SK-N-SH treated with all-trans-retinoic acid at 6 μM for 48 hours (cell line): ENCODE data around the gene BRD3.
"Not testable (repeated sequence)": the region's sequence is repeated elsewhere in the genome, so short reads cannot be mapped to it uniquely, and the experiment has no call there.

ENCODE experiments used
- ATAC-seq: fragments of 200-7000 bp; cut with Tn5 transposase; 3 replicates; pipeline ENCODE4 v1.9.1; 2020; ENCODE audit warnings: mild to moderate bottlenecking, moderate library complexity
- ARNTL ChIP-seq: fragments of 450-650 bp; formaldehyde crosslinking; IDR thresholded peaks from 2 replicates; pipeline ENCODE4 v1.5.0; 2020; ENCODE audit warnings: low read depth, mild to moderate bottlenecking, moderate library complexity, borderline replicate concordance
- CREB5 ChIP-seq: fragments of 250-450 bp; sonication (Bioruptor Pico); IDR thresholded peaks from 2 replicates; pipeline ENCODE4 v1.5.1; 2020; ENCODE audit warnings: low read depth, mild to moderate bottlenecking, moderate library complexity
- CSDC2 ChIP-seq: fragments of 250-450 bp; sonication (Bioruptor Pico); IDR thresholded peaks from 2 replicates; pipeline ENCODE4 v1.5.0; 2020; ENCODE audit warnings: mild to moderate bottlenecking, moderate library complexity
- CSRNP3 ChIP-seq: fragments of 250-450 bp; sonication (Bioruptor Pico); IDR thresholded peaks from 2 replicates; pipeline ENCODE4 v1.5.1; 2021; ENCODE audit warnings: mild to moderate bottlenecking, moderate library complexity
- ESRRG ChIP-seq: fragments of 250-450 bp; sonication (Bioruptor Pico); IDR thresholded peaks from 2 replicates; pipeline ENCODE4 v1.6.1; 2021; ENCODE audit warnings: mild to moderate bottlenecking
- GLIS3 ChIP-seq: fragments of 250-450 bp; sonication (Bioruptor Pico); IDR thresholded peaks from 2 replicates; pipeline ENCODE4 v1.5.0; 2020; ENCODE audit warnings: mild to moderate bottlenecking, moderate library complexity
- ISL1 ChIP-seq: fragments of 250-450 bp; sonication (Bioruptor Pico); IDR thresholded peaks from 2 replicates; pipeline ENCODE4 v2.1.2; 2022; ENCODE audit warnings: mild to moderate bottlenecking, moderate library complexity
- OSR1 ChIP-seq: fragments of 250-450 bp; sonication (Bioruptor Pico); IDR thresholded peaks from 2 replicates; pipeline ENCODE4 v1.8.0; 2022; ENCODE audit warnings: moderate library complexity, mild to moderate bottlenecking, inconsistent platforms
- PATZ1 ChIP-seq: fragments of 250-450 bp; sonication (Bioruptor Pico); IDR thresholded peaks from 2 replicates; pipeline ENCODE4 v1.8.0; 2020; ENCODE audit warnings: mild to moderate bottlenecking, moderate library complexity, borderline replicate concordance
- POU6F1 ChIP-seq: fragments of 250-450 bp; sonication (Bioruptor Pico); IDR thresholded peaks from 2 replicates; pipeline ENCODE4 v1.8.0; 2021; ENCODE audit warnings: low read depth, mild to moderate bottlenecking, moderate library complexity, borderline replicate concordance
- PPARA ChIP-seq: fragments of 250-450 bp; sonication (Bioruptor Pico); IDR thresholded peaks from 2 replicates; pipeline ENCODE4 v1.5.0; 2020; ENCODE audit warnings: mild to moderate bottlenecking, borderline replicate concordance
- RARB ChIP-seq: fragments of 250-450 bp; sonication (Bioruptor Pico); IDR thresholded peaks from 2 replicates; pipeline ENCODE4 v1.8.0; 2021; ENCODE audit warnings: mild to moderate bottlenecking, moderate library complexity
- SNAI2 ChIP-seq: fragments of 250-450 bp; sonication (Bioruptor Pico); IDR thresholded peaks from 2 replicates; pipeline ENCODE4 v1.5.0; 2020; ENCODE audit warnings: mild to moderate bottlenecking, moderate library complexity
- TCF4 ChIP-seq: fragments of 250-450 bp; sonication (Bioruptor Pico); IDR thresholded peaks from 2 replicates; pipeline ENCODE4 v1.8.0; 2021; ENCODE audit warnings: mild to moderate bottlenecking, moderate library complexity, borderline replicate concordance
- TOX ChIP-seq: fragments of 250-450 bp; sonication (Bioruptor Pico); IDR thresholded peaks from 2 replicates; pipeline ENCODE4 v1.8.0; 2021; ENCODE audit warnings: mild to moderate bottlenecking, moderate library complexity, borderline replicate concordance
- ZC3H10 ChIP-seq: fragments of 250-450 bp; sonication (Bioruptor Pico); IDR thresholded peaks from 2 replicates; pipeline ENCODE4 v1.5.1; 2021; ENCODE audit warnings: mild to moderate bottlenecking, moderate library complexity
- ZFP3 ChIP-seq: fragments of 250-450 bp; sonication (Bioruptor Pico); IDR thresholded peaks from 2 replicates; pipeline ENCODE4 v1.5.0; 2020; ENCODE audit warnings: mild to moderate bottlenecking, moderate library complexity
- ZFP30 ChIP-seq: fragments of 450-650 bp; formaldehyde crosslinking; IDR thresholded peaks from 2 replicates; pipeline ENCODE4 v1.5.0; 2022; ENCODE audit warnings: mild to moderate bottlenecking, moderate library complexity
- ZNF565 ChIP-seq: fragments of 450-650 bp; formaldehyde crosslinking; conservative IDR thresholded peaks from 2 replicates; pipeline ENCODE4 v1.5.0; 2020; ENCODE audit warnings: low read depth, mild to moderate bottlenecking, moderate library complexity
- ZNF70 ChIP-seq: fragments of 450-650 bp; formaldehyde crosslinking; IDR thresholded peaks from 2 replicates; pipeline ENCODE4 v1.5.0; 2020; ENCODE audit warnings: mild to moderate bottlenecking, moderate library complexity
- ZNF8 ChIP-seq: fragments of 450-650 bp; formaldehyde crosslinking; IDR thresholded peaks from 2 replicates; pipeline ENCODE4 v1.5.0; 2020; ENCODE audit warnings: mild to moderate bottlenecking, moderate library complexity

Gene BRD3

GRCh38 chr9:134076644-134077043 lies 8.8 kb upstream of the BRD3 start:
- TF ChIP-seq ARNTL (CRISPR knock-in tag) = no peak
- no peak for TF ChIP-seq ZNF8
- no peak for TF ChIP-seq CREB5 (CRISPR knock-in tag)
- no peak for TF ChIP-seq ESRRG
- no peak for TF ChIP-seq ZFP3 (CRISPR knock-in tag)
- no peak for TF ChIP-seq CSRNP3 (CRISPR knock-in tag)
- TF ChIP-seq ZNF70 = no peak
- TF ChIP-seq ZNF565 (CRISPR knock-in tag) = no peak
- TF ChIP-seq POU6F1 (CRISPR knock-in tag) = no peak
- no peak for TF ChIP-seq SNAI2 (CRISPR knock-in tag)
- no peak for TF ChIP-seq OSR1 (CRISPR knock-in tag)
- no peak for TF ChIP-seq ISL1 (CRISPR knock-in tag)
- no peak for TF ChIP-seq PPARA
- no peak for ATAC-seq

- ATAC-seq = not testable (repeated sequence)
Measured at GRCh38 chr9:134075689-134076088, 7.9 kb upstream of the BRD3 start.

GRCh38 chr9:134073500-134073899 lies 5.7 kb upstream of the BRD3 start:
- no peak for TF ChIP-seq RARB
- no peak for TF ChIP-seq TCF4 (CRISPR knock-in tag)
- TF ChIP-seq ESRRG = no peak
- no peak for TF ChIP-seq ISL1 (CRISPR knock-in tag)
- no peak for TF ChIP-seq OSR1 (CRISPR knock-in tag)
- no peak for TF ChIP-seq PPARA
- TF ChIP-seq ZC3H10 (CRISPR knock-in tag) = no peak
- TF ChIP-seq ZNF70 = no peak
- no peak for TF ChIP-seq CSRNP3 (CRISPR knock-in tag)
- no peak for TF ChIP-seq ZNF565 (CRISPR knock-in tag)
- no peak for TF ChIP-seq ZFP3 (CRISPR knock-in tag)
- ATAC-seq = no peak

GRCh38 chr9:134072683-134073082 lies 4.9 kb upstream of the BRD3 start:
- ATAC-seq = not testable (repeated sequence)

GRCh38 chr9:134071149-134071548 lies 3.3 kb upstream of the BRD3 start:
- ATAC-seq = no peak
- TF ChIP-seq ESRRG (no peak), ZNF8 (no peak), ZFP30 (CRISPR knock-in tag) (no peak), ISL1 (CRISPR knock-in tag) (no peak), CSDC2 (CRISPR knock-in tag) (no peak), GLIS3 (no peak), SNAI2 (CRISPR knock-in tag) (no peak)
- TF ChIP-seq, all 23 proteins: peak for 0

GRCh38 chr9:134069480-134070399 lies 1.9 kb upstream of the BRD3 start:
- no peak for ATAC-seq
- TF ChIP-seq RARB (no peak), ISL1 (CRISPR knock-in tag) (no peak), POU6F1 (CRISPR knock-in tag) (no peak), TOX (no peak), CSRNP3 (CRISPR knock-in tag) (no peak), OSR1 (CRISPR knock-in tag) (no peak), PATZ1 (CRISPR knock-in tag) (no peak), ZNF8 (no peak)
